NK-92 (cell line): ENCODE results near the gene ZSCAN30.
"Not testable (repeated sequence)": the region's sequence is repeated elsewhere in the genome, so short reads cannot be mapped to it uniquely, and the experiment has no call there.

ENCODE experiments used
- DNase-seq: peaks from one replicate; lab custom pipeline; 2025; ENCODE audit not compliant: unreplicated experiment; lab: John Stamatoyannopoulos, UW

ZSCAN30 gene

GRCh38 chr18:35239314-35239713 is 50.7 kb downstream of the ZSCAN30 start:
- no peak for DNase-seq

- DNase-seq, result no peak
These were observed 53.3 kb downstream of the ZSCAN30 start for GRCh38 chr18:35236571-35237363.

DNA sequence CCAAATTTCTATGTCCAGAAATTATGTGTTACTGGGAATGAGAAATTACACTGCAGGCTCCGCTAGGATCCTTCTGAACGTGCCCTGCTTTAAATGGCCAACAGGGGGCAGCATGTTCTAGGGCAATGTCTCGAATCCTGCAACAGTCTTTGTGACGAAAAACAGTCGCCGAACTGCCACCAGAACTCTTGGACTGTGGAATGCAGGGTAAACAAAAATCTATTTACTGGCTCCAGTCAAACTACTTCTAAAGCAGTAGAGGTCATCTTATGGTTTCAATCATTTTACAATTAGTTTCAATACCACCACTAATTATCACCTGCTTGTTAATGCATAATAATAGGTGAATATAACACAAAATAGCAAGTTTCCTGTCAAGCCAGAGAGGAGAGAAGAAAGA is 59.0 kb downstream of the ZSCAN30 start:
- peak; percentile 8 for DNase-seq

DNA sequence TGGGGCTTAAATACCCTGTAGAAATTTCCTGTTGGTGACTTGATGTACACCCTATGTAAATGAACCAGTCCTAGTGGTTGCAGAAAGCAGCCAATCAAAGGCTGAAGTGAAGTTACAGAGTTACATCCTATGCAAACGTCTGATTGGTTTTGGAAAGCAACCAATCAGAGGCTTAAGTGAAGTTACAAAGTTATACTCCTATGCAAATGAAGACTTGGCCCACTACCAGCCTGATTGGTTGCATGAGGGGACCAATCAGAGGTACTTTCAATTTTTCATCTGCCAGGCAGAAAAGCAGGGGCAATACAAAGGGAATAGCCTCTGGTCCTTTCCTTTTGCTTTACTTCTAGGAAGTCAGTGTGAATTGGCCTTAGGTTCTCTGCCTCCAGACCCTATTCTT is 62.8 kb downstream of the ZSCAN30 start:
- no peak for DNase-seq

DNA sequence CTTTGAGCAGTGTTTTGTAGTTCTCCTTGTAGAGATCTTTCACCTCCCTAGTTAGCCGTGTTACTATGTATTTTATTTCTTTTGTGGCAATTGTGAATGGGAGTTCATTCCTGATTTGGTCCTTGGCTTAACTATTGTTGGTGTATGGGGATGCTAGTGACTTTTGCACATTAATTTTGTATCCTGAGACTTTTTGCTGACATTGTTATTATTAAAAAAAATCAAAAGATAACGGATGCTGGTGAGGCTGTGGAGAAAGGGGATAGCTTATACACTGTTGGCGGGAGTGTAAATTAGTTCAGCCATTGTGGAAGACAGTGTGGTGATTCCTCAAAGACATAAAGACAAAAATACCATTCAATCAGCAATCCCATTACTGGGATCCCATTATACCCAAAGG is 66.2 kb downstream of the ZSCAN30 start:
- no peak for DNase-seq

GRCh38 chr18:35220424-35220823 is 69.6 kb downstream of the ZSCAN30 start:
- no peak for DNase-seq

GRCh38 chr18:35219331-35219730 is 70.7 kb downstream of the ZSCAN30 start:
- DNase-seq, result not testable (repeated sequence)

DNA sequence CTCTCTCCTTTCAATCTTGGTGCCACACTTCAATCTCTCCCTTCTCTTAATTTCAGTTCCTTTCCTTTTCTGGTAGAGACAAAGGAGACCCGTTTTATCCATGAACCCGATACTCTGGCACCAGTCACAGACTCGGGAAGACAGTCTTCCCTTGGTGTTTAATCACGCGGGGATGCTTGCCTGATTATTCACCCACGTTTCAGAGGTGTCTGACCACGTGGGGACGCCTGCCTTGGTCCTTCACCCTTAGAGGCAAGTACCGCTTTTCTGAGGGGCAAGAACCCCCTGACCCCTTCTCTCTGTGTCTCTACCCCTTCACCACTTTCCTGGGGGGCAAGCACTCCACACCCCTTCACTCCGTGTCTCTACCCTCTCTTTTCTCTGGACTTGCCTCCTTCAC is 73.4 kb downstream of the ZSCAN30 start:
- DNase-seq, result not testable (repeated sequence)

DNA sequence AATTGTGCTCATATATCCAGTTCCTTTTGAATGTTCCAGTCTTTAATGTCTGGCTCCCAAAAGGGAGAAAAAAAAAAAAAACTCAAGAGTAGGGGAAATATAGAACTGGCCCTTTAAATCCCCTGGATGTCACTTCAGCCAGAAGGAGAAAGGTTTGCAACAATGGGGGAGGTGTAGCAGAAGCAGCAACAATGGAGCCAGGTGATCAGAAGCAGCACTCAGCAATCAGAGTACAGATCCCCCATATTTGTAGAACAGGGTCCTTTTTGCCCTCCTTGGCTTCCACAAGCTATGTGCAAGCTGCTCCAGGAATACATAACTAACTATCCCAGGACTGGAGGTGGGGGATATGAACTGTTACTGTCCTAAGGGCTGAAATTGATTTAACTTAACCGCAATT is 75.0 kb downstream of the ZSCAN30 start:
- no peak for DNase-seq

DNA sequence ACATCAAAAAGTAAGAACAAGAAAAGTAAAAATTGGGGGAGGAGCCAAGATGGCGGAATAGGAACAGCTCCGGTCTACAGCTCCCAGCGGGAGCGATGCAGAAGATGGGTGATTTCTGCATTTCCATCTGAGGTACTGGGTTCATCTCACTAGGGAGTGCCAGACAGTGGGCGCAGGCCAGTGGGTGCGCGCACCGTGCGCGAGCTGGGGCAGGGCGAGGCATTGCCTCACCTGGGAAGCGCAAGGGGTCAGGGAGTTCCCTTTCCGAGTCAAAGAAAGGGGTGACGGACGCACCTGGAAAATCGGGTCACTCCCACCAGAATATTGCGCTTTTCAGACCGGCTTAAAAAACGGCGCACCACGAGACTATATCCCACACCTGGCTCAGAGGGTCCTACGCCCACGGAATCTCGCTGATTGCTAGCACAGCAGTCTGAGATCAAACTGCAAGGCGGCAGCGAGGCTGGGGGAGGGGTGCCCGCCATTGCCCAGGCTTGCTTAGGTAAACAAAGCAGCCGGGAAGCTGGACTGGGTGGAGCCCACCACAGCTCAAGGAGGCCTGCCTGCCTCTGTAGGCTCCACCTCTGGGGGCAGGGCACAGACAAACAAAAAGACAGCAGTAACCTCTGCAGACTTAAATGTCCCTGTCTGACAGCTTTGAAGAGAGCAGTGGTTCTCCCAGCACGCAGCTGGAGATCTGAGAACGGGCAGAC is 84.1 kb downstream of the ZSCAN30 start:
- not testable (repeated sequence) for DNase-seq

- no peak for DNase-seq
These were observed 84.8 kb downstream of the ZSCAN30 start for GRCh38 chr18:35205199-35205712.

- no peak for DNase-seq
These were observed 87.0 kb downstream of the ZSCAN30 start for GRCh38 chr18:35203067-35203466.

- no peak for DNase-seq
These were observed 88.6 kb downstream of the ZSCAN30 start for GRCh38 chr18:35201256-35201931.
